Activated B cell treated with CpG ODN at 0.5 μM for 24 hours (primary cell): Measurements from ENCODE around the gene C12orf57. TPM values are rescaled to one million over a fixed set of nuclear protein-coding genes. Genes with fewer than 3 reads are reported as not detected.

Experiments
- ATAC-seq: fragments of 200-7000 bp; cut with Tn5 transposase; one replicate; pipeline ENCODE4 v1.10.0; 2021; ENCODE audit warnings: low read depth, mild to moderate bottlenecking, moderate library complexity
- CTCF ChIA-PET: fragments of 350-600 bp; sonication (Branson Sonifier 250); formaldehyde crosslinking; loops from one replicate; lab custom pipeline; 2021; ENCODE audit warnings: antibody characterized with exemption; lab: Charles Lee
- POLR2A ChIA-PET: fragments of 350-600 bp; sonication (Branson Sonifier 250); formaldehyde crosslinking; loops from one replicate; lab custom pipeline; 2021; ENCODE audit warnings: antibody characterized with exemption; lab: Charles Lee
- DNase-seq: peaks from one replicate; pipeline ENCODE4 v3.0.0; 2022
- H3K27ac Mint-ChIP-seq: one replicate; pipeline ENCODE4 v1.8.0; 2020; ENCODE audit warnings: mixed read lengths
- H3K27me3 Mint-ChIP-seq: one replicate; pipeline ENCODE4 v1.8.0; 2021; ENCODE audit warnings: mixed read lengths
- H3K36me3 Mint-ChIP-seq: one replicate; pipeline ENCODE4 v1.8.0; 2021; ENCODE audit warnings: low read depth, mixed read lengths
- H3K4me1 Mint-ChIP-seq: one replicate; pipeline ENCODE4 v1.8.0; 2021; ENCODE audit warnings: mixed read lengths
- H3K4me3 Mint-ChIP-seq: one replicate; pipeline ENCODE4 v1.8.0; 2020; ENCODE audit warnings: mild to moderate bottlenecking, mixed read lengths
- H3K9me3 Mint-ChIP-seq: one replicate; pipeline ENCODE4 v1.8.0; 2020; ENCODE audit warnings: mixed read lengths
- intact Hi-C: fragments of 100-400 bp; cut with micrococcal nuclease; formaldehyde crosslinking; loops from one replicate; pipeline ENCODE4 v1.15.1; 2024
- total RNA-seq: library from RNA; stranded (reverse); gene quantifications from 2 replicates; pipeline ENCODE4 v1.2.3, GENCODE V29; 2022
- TF ChIP-seq, protein P1 (sequence below): fragments of 200-600 bp; IDR thresholded peaks from one replicate; pipeline ENCODE4 v1.8.0; 2022; ENCODE audit warnings: antibody characterized with exemption, mild to moderate bottlenecking

C12orf57 gene
- total RNA-seq, 1 donor from 2014 or later, result 54.8 TPM

DNA sequence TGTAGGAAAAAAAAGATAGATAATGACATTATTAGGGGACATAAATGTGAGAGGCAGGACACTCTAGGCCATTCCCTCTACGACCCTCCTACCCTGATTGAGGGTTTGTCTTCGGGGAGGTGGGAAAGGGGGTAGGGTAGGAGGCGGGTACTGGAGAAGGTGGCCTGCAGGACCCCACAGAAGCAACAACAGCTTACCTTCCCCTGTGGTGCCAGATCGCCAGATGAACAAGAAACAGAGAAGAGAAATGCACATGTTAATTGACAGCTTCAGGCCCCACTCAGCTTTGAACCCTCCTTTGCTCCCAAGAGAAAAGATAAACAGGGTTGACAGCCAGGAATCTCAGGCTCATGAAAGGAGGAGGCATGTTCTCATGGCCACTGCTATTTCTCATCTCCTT is 21.9 kb downstream of the C12orf57 start:
- peaks cover 56% of the 10 kb centered on the region for H3K36me3 Mint-ChIP-seq
- TF ChIP-seq, protein P1, sequence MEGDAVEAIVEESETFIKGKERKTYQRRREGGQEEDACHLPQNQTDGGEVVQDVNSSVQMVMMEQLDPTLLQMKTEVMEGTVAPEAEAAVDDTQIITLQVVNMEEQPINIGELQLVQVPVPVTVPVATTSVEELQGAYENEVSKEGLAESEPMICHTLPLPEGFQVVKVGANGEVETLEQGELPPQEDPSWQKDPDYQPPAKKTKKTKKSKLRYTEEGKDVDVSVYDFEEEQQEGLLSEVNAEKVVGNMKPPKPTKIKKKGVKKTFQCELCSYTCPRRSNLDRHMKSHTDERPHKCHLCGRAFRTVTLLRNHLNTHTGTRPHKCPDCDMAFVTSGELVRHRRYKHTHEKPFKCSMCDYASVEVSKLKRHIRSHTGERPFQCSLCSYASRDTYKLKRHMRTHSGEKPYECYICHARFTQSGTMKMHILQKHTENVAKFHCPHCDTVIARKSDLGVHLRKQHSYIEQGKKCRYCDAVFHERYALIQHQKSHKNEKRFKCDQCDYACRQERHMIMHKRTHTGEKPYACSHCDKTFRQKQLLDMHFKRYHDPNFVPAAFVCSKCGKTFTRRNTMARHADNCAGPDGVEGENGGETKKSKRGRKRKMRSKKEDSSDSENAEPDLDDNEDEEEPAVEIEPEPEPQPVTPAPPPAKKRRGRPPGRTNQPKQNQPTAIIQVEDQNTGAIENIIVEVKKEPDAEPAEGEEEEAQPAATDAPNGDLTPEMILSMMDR, result no peak
- peaks cover 67% of the 10 kb centered on the region for H3K4me1 Mint-ChIP-seq
- H3K27me3 Mint-ChIP-seq, result no peaks in the 10 kb centered on the region
- no peaks in the 10 kb centered on the region for H3K9me3 Mint-ChIP-seq
- peak overlapping the region; percentile 86 for H3K27ac Mint-ChIP-seq
- CTCF ChIA-PET, result interaction anchor here (1.2 to 13.0 kb wide), 5 partner anchors 20 to 96 kb away, joined by 3 to 571 read pairs (median 4); partner anchors contain the start of genes C12orf57, LPCAT3, PTPN6 and RNU7-1
- intact Hi-C loops, result loop anchor here (1.0 kb wide), 4 partner anchors 21 to 127 kb away; partner anchors contain the start of genes C12orf57 and C1R
- ATAC-seq (no peak), DNase-seq (no peak)
- no peak overlapping the region for H3K4me3 Mint-ChIP-seq
- POLR2A ChIA-PET, result interaction anchor here (17.0 kb wide), 1 partner anchor 23 kb away, joined by 1516 read pairs; the partner anchor contains the start of genes C12orf57, PTPN6 and RNU7-1

- CTCF ChIA-PET, result interaction anchor here (1.2 to 13.0 kb wide), 4 partner anchors 20 to 97 kb away, joined by 3 to 571 read pairs (median 13); partner anchors contain the start of genes C12orf57, PTPN6, RNU7-1 and SPSB2
- ATAC-seq (no peak), DNase-seq (no peak)
- Mint-ChIP-seq H3K27me3 (no peaks in the 10 kb centered on the region), H3K27ac (no peak overlapping the region), H3K9me3 (no peaks in the 10 kb centered on the region), H3K36me3 (peaks cover 56% of the 10 kb centered on the region), H3K4me3 (no peak overlapping the region), H3K4me1 (peaks cover 65% of the 10 kb centered on the region)
- POLR2A ChIA-PET, result interaction anchor here (17.0 kb wide), 1 partner anchor 24 kb away, joined by 1516 read pairs; the partner anchor contains the start of genes C12orf57, PTPN6 and RNU7-1
- intact Hi-C loops, result no loop called here
- TF ChIP-seq, protein P1, result no peak
Measured at GRCh38 chr12:6966351-6966750, 22.5 kb downstream of the C12orf57 start.

DNA sequence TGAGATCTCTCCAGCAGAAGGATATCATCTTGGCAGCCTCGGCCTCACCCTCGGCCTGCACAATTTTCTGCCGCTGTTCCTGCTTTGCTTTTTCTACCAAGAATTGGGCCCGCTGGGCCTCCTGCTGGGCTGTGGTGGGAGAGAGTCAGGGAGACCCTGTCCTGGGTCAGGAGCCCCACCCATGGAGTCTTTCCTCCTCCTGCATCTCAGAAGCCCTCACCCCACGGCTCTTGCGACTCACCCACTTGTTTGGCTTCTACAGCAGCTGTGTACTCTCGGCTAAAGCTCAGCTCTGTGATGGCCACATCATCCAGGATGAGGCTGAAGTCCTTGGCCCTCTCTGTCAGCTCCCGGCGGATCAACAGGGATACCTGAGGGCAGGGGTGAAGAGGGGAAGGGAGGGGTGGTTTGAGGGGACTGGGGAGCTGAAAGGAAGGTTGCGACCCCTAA is 23.9 kb downstream of the C12orf57 start:
- intact Hi-C loops, result no loop called here
- CTCF ChIA-PET, result interaction anchor here (1.4 to 2.4 kb wide), 3 partner anchors 21 to 30 kb away, joined by 6 to 36 read pairs (median 7); partner anchors contain the start of genes C12orf57 and RNU7-1
- Mint-ChIP-seq H3K9me3 (no peaks in the 10 kb centered on the region), H3K27me3 (no peaks in the 10 kb centered on the region), H3K36me3 (peaks cover 68% of the 10 kb centered on the region), H3K4me3 (no peak overlapping the region), H3K4me1 (peaks cover 65% of the 10 kb centered on the region), H3K27ac (no peak overlapping the region)
- TF ChIP-seq, protein P1, result no peak
- DNase-seq (no peak), ATAC-seq (no peak)
- POLR2A ChIA-PET, result interaction anchor here (0.6 to 5.8 kb wide), 6 partner anchors 9 to 32 kb away, joined by 3 to 126 read pairs (median 6); partner anchors contain the start of genes C12orf57, PTPN6 and RNU7-1

GRCh38 chr12:6968426-6968825 is 24.6 kb downstream of the C12orf57 start:
- ChIA-PET CTCF (interaction anchor here (0.8 to 2.4 kb wide), 6 partner anchors 22 to 95 kb away, joined by 3 to 36 read pairs (median 6); partner anchors contain the start of genes C12orf57, LPCAT3, RNU7-1 and SPSB2), POLR2A (interaction anchor here (0.5 to 5.8 kb wide), 8 partner anchors 10 to 95 kb away, joined by 3 to 126 read pairs (median 6); partner anchors contain the start of genes C12orf57, PTPN6, RNU7-1 and SPSB2)
- ATAC-seq (no peak), DNase-seq (no peak)
- H3K27ac Mint-ChIP-seq, result no peak overlapping the region
- H3K4me1 Mint-ChIP-seq, result peaks cover 61% of the 10 kb centered on the region
- H3K9me3 Mint-ChIP-seq, result no peaks in the 10 kb centered on the region
- intact Hi-C loops, result no loop called here
- peaks cover 71% of the 10 kb centered on the region for H3K36me3 Mint-ChIP-seq
- no peaks in the 10 kb centered on the region for H3K27me3 Mint-ChIP-seq
- peak overlapping the region; percentile 100 for H3K4me3 Mint-ChIP-seq
- TF ChIP-seq, protein P1, result no peak

DNA sequence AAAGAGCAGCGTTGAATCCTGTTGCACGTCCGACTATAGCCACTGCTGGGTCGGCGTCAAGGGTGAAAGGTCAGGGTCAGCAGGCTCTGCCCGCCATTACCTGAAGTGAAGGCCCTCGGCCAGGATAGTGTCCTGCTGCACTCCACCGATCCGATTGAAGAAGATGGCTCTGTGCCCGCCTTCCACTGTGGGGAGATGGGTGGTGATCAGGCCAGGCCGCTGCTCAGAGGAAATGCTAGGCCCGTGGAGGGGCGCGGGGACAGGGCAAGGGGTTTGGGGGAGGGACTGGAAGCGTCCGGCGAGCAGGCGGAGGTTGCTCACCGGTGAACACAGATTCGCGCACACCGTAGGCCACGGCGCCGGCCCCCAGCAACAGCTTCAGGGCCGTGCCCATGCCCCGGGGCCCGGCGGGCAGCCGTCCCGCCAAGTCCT is 26.3 kb downstream of the C12orf57 start:
- Mint-ChIP-seq H3K27me3 (no peaks in the 10 kb centered on the region), H3K27ac (peak overlapping the region; percentile 100), H3K4me3 (peak overlapping the region; percentile 100), H3K36me3 (peaks cover 83% of the 10 kb centered on the region), H3K9me3 (no peaks in the 10 kb centered on the region), H3K4me1 (peaks cover 50% of the 10 kb centered on the region)
- TF ChIP-seq, protein P1, result no peak
- ChIA-PET POLR2A (interaction anchor here (0.6 to 5.8 kb wide), 13 partner anchors 9 to 301 kb away, joined by 3 to 126 read pairs (median 4); partner anchors contain the start of genes C12orf57, C1RL, LPCAT3 and RNU7-1), CTCF (interaction anchor here (1.0 kb wide), 1 partner anchor 26 kb away, joined by 4 read pairs; no protein-coding TSS in a partner anchor)
- intact Hi-C loops, result loop anchor here (1.0 to 5.0 kb wide), 10 partner anchors 26 to 363 kb away; partner anchors contain the start of genes C12orf57, C1RL, CHD4 and COPS7A
- ATAC-seq (peak; percentile 3), DNase-seq (no peak)
